HG03439 (cell line): Measurements from ENCODE around the gene MRPS9.

Experiments
- ATAC-seq: cut with Tn5 transposase; IDR thresholded peaks from one replicate; pipeline ENCODE4 v1.9.1; 2021; ENCODE audit warnings: mild to moderate bottlenecking, moderate library complexity; ENCODE audit not compliant: unreplicated experiment

MRPS9 gene

GRCh38 chr2:105117565-105117964 lies 79.7 kb downstream of the MRPS9 start:
- no peak for ATAC-seq

DNA sequence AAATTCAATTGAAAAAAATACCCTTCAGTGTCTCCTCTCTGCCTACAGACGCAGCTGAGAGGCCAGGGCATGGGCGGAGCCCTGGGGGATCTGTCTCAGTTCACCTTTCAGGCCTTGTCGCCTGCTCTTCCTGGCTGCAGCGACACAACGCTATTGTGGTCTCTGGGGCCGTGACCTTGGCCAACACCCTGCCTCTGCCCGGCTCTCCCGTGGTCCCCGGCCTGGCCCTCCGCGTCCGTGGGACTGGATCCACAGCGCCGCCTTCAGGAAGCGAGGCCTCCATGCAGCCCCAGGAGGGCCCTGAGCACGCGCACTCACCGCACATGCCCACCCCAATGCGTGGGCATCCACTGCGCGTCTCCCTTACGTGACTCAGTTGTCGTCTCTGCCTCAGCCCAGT lies 81.1 kb downstream of the MRPS9 start:
- ATAC-seq = no peak

DNA sequence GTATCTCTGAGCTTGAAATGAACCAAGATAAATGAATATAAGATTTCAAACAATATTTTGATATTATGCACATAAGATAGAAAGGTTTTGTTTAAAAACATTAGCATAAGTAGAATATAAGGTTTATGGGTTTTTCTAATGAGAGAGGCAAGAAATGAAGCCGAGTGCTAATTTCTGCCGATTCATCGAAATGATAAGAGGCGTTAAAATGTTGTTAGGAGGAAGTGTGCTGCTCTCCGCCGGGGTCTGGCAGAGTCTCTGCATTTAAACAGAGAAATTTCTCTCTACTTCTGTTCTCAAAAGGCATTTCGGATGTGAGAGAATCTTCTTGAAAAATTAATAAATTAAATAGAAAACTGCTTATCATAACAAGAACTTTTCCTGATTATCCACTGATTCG lies 83.6 kb downstream of the MRPS9 start:
- ATAC-seq = no peak

DNA sequence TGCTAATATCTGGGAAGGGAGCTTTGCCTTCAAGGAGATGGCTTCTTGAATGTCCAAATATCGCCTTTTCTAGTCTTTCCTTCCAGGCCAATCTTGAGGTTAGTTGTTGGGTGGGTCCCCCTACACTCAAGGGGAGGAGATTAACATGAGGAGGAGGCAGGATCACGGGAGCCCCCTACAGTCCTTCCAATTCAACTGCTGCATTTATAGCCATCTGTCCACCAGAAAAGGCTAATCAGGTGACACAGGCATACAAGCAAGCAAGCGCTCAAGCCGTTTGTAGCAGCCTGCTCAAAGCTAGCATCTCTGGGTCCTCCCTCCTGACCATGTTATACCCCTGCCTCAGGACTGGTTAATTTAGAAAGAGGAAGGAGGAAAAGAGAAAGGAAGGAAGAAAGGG lies 87.6 kb downstream of the MRPS9 start:
- ATAC-seq = no peak

- ATAC-seq = no peak
Observed at GRCh38 chr2:105125920-105126319, 88.1 kb downstream of the MRPS9 start.

GRCh38 chr2:105126336-105126735 lies 88.5 kb downstream of the MRPS9 start:
- ATAC-seq = no peak

GRCh38 chr2:105127289-105127915 lies 89.5 kb downstream of the MRPS9 start:
- ATAC-seq = no peak

DNA sequence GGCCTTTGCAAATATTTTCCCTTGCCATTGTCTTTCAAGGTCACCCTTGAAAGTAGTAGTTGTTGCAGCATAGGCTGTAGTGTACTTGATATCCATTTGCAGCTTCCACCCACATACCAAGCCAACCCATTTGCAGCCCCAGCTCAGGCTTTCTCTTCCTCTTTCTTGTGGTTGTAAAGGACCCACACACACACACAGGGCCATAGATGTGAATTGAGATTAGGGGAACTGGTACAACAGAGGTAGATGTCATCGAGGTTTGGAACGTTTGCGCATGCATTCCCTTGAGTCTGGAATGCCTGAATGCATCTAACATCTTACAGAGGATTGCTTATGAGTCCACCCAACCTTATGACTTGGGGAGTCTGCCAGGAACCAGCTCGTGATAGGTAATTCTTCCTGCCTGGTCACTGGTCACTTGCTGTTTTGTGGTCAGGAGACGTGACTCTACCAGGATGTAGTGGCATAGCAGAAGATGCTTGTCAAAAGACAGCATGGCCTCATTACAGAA lies 91.9 kb downstream of the MRPS9 start:
- peak; percentile 93 for ATAC-seq

DNA sequence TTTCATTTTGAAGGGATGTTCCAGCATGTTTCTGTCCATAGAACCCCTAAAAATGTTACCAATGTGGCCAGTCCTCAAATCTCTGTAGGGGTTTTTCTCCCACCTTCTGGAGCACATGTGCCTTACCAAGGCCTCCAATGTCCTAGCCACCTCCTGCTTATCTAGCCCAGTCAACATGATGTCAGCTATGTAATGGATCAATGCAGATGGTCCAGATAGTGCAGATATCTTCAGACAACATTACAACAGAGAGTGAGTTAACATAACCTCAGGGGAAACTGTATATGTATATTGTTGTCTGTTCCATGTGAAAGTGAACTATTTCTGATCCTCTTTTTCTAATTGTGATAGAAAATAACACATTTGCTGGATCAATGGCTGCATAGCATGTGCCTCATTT lies 92.7 kb downstream of the MRPS9 start:
- ATAC-seq = no peak

- no peak for ATAC-seq
Observed at GRCh38 chr2:105134081-105134480, 96.2 kb downstream of the MRPS9 start.

- ATAC-seq = no peak
Observed at GRCh38 chr2:105135436-105135835, 97.6 kb downstream of the MRPS9 start.

- no peak for ATAC-seq
Observed at GRCh38 chr2:105136394-105136793, 98.5 kb downstream of the MRPS9 start.

DNA sequence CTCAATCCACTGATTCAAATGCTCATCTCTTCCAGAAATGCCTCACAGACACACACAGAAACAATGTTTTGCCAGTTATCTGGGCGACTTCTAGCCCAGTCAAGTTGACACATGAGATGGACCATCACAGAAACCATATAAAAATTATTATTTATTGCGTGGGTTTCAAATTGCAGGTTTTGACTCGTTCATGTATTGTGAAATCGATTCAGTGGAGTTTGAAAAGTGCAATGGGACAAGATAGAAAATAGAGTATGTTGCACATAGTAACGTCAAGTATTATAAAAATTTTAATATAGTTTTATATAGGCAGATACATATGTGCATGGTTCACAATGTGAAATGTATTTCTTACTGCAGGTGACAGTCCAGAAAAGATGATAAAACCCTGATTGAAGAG lies 100.8 kb downstream of the MRPS9 start:
- no peak for ATAC-seq

DNA sequence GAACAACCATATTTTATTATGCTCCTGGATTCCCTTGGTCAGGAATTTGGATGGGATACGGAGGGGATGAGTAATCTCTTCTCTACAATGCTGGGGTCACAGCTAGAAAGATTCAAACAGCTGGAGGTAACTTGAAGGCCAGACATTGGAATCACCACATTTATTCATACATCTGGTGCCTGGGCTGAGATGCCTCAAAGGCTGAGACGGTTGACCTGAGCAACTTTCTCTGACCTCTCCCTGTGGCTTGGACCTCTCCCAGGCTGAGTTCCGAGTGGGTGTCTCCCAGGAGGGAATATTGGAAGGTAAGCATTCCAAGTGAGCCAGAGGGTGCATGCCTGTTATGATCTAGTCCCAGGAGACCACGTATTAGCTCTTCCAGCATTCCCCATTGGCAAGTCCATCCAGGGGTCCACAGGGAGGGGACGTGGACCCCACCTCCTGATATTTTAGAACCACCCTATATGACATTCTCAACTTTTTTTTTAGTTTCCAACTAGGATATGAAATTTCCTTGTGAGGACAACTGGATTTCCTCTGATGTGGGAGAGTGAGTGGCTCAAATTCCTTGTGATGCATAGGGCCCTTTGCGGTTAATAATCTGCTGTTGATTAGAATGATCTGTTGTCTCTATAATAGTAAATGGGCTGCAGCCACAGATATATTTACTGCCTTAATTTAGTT lies 101.8 kb downstream of the MRPS9 start:
- no peak for ATAC-seq

- no peak for ATAC-seq
Observed at GRCh38 chr2:105140240-105140568, 102.3 kb downstream of the MRPS9 start.

- no peak for ATAC-seq
Observed at GRCh38 chr2:105141099-105141614, 103.3 kb downstream of the MRPS9 start.

GRCh38 chr2:105142239-105142638 lies 104.4 kb downstream of the MRPS9 start:
- ATAC-seq = no peak

GRCh38 chr2:105143094-105143466 lies 105.2 kb downstream of the MRPS9 start:
- ATAC-seq = no peak

DNA sequence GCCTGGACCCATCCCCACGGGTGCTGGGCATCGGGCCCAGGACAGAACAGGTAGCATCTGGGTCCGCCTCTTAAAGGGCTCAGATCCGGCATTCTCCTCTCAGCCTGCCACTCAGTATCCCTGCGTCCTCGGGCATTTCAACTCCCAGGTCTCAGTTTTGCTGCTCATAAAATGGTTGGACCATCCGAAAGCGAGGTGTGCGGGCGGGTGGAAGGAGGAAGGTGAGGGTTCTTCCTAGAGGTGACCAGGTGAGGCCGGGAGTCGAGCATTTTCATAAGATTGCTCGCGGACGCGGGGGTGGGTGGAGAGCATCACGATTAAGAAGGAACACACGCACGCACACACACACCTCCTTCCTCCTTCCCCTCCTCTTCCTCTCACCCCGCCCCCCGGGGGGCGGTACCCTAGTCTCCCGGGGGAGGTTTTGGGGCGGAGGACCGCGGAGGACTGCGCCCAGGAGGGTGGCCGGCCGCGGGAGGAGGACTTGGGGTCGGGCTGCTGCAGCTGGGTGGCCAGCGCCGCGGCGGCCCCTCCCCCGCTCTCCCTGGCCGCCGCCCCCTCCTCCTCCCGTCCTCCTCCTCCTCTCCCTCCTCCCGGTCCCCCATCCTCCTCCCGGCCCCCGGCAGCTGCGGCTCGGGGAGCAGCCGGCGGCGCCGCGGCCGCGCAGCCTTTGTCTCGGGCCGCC lies 105.7 kb downstream of the MRPS9 start:
- ATAC-seq = no peak

DNA sequence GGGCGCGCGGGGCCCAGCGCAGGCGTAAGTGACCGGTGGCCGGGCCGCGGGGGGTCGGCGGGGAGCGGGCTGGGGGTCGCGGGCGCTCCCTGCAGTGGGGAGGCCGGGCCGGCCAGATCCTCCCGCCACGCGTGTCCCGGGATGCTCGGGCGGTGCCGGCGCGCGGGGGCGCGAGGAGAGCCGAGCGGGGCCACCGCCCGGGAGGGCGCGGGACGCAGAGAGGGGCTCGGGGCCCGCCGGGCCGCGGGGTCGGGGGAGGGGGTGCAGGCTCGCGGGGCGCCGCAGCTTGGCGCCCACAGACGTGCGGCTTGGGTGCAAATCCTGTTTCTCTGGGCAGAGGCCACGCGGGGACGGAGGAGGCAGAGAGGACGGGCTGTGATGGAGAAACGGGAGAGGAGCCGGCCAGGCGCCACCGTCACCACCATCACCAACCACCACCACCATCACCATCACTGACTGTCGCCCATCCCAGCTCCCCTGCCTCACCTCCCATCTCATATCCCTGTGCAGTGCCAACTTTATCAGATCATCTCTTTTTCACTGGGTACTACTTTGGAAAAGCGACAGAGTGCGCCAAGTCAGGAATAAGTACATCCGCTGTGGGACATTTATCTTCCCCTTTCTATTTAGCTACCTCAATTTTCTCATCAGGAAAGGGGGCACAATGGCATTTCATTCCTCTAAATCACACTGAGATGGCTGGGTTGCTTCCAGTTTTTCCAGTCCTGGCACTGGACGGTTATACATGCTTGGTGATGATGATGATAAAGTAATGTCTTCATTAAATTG lies 106.5 kb downstream of the MRPS9 start:
- ATAC-seq = no peak

GRCh38 chr2:105144941-105145300 lies 107.1 kb downstream of the MRPS9 start:
- no peak for ATAC-seq
